HG03135 (cell line): ENCODE results near the gene CXCL16.

Experiments
- ATAC-seq: cut with Tn5 transposase; IDR thresholded peaks from one replicate; pipeline ENCODE4 v1.9.1; 2021; ENCODE audit warnings: mild to moderate bottlenecking, moderate library complexity; ENCODE audit not compliant: unreplicated experiment

CXCL16 gene, protein sequence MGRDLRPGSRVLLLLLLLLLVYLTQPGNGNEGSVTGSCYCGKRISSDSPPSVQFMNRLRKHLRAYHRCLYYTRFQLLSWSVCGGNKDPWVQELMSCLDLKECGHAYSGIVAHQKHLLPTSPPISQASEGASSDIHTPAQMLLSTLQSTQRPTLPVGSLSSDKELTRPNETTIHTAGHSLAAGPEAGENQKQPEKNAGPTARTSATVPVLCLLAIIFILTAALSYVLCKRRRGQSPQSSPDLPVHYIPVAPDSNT

DNA sequence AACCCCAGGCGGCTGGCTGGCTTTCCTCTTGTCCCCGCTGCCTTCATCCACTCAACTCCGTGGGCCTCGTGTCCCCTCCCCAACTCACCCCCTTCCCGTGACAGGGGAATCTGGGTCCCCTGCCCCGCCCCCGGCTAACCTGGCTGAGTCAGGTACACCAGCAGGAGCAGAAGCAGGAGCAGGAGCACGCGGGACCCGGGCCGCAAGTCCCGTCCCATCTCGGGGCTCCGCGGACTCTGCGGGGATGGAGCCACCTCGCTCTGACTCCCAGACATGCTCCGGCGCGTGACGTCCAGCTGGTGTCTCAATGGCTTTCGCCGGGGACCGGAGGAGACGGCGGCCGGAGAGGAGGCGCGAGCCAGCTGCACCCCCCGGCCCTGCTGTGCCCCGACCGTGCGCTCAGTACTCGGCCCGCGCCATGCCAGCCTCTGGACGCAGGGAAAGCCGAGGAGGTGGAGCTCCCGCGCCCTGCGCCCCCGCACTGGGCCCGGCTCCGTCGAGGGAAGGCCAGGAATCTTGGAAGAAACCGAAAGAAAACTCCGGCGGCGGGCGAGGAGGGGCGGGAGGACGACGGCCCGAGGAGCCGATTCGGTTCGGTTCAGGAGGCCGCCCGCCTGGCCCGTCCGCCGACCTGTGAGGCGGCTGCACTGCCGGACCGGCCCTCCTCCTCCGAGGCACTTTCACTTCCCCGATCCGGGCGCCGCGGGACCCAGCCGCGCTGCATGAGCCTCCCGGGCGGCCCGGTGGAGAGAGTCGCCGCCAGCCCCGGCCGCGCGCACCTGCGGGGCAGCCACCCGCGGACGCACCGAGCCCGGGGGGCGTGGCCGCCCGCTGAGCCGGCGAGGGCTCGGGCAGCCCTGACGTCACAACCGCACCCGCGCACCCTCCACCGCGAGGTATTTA, at the start of gene CXCL16, which contains the start of gene ZMYND15:
CXCL16 (minus strand) TSS at position 807 of the 903 bp plus-strand sequence; CDS start at position 218, 589 bp downstream.
ZMYND15 (plus strand) TSS at position 712 of the 903 bp plus-strand sequence. CDS start 716 bp downstream, outside the sequence.
- ATAC-seq = no peak

DNA sequence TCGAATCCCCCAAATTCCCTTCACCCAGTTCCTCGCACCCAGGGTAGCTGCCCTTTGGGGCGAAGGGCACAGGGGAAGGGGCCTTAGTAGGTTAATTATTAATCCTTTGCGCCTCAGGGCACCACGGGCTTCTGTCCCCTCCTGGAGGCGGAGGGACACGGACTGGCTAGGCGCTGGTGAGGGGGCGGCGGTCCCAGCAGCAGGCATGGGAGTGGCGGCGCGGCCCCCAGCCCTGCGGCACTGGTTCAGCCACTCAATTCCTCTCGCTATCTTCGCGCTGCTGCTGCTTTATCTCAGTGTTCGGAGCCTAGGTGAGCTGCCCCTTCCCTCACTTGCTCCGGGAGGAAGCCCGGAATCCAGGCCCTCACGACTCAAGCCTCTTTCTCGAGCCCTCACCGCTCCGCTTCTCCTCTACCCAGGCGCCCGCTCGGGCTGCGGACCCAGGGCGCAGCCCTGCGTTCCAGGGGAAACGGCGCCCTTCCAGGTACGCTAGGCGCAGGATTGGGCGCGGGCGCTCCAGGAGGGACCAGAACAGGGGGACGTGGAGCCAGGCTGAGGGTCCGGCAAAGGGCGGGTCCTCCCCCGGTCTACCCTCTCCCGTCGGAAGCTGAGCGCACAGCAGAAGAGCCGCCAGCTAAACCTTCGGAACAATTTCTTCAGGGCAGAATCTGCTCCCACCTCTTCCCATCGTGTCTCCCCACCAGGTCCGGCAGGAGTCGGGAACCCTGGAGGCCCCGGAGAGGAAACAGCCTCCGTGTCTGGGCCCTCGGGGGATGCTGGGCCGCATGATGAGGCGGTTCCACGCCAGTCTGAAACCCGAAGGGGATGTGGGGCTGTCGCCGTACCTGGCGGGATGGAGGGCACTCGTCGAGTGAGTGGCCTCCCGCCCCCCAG, 49.3 kb upstream of the CXCL16 start, which contains the start of gene GLTPD2:
GLTPD2 (plus strand) TSS at position 158 of the 894 bp plus-strand sequence; CDS start at position 206, 48 bp downstream.
- no peak for ATAC-seq

DNA sequence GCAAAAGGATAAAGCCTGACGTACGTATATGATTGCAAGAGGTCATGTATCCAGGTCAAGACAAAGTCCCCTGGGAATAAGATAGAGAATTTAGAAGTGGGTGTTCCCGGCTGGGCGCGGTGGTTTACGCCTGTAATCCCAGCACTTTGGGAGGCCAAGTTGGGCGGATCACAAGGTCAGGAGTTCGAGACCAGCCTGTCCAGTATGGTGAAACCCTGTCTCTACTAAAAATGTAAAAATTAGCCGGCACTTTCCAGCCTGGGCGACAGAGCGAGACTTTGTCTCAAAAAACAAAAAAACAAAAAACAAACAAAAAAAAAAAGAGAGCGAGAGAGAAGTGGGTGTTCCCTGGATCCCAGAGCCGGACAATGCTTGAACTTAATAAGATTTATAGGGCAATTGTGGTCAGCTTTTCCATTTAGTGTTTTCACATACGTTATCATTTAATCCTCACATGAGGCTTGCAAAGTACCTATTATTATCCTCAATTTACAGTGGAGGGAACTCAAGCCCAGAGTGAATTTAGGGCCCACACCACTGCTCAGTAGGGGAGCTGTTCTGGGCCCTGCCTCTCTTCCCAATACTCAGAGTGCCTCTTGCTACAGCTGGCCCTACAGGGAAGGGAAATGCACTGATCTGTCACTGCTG, 48.6 kb upstream of the CXCL16 start:
- no peak for ATAC-seq

DNA sequence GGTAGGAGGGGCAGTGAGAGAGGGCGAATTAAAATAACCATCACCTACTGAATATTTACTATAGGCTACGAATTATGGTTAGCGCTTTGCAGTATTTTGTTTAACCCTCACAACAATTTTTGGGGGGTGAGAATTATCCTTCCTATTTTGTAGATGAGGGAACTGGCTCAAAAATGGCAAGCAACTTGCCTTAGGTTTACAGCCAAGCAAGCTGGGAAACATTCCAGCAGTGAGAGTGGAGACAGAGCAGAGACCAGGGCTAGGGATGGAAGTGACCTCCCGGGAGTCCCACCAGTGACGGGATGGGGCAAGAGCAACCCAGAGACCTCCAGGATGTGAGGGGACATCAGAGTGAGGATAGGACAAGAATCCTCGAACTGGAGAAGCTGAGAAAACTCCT, 46.8 kb upstream of the CXCL16 start:
- no peak for ATAC-seq

DNA sequence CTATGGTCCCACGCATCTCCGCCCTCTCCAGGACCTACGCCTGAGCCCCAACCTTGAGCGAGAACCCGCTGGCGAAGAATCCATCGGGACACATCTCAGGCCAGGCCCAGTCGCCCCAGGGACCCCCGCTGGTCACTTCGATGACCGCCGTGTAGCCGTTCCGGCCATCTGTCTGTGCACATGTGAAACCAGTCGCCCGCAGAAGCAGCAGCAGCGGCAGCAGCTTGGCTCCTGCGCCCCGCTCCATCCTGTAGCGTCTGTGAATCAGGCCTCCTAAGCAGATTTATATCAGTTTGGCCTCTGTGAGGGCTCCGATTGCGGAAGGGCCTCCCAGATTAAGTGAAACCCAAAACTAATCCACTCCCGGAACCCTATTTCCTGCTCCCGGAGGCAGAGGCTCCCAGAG, 46.4 kb upstream of the CXCL16 start, which contains the start of gene VMO1:
VMO1 (minus strand) TSS at position 259 of the 406 bp plus-strand sequence; CDS start at position 247, 12 bp downstream.
- ATAC-seq = no peak

DNA sequence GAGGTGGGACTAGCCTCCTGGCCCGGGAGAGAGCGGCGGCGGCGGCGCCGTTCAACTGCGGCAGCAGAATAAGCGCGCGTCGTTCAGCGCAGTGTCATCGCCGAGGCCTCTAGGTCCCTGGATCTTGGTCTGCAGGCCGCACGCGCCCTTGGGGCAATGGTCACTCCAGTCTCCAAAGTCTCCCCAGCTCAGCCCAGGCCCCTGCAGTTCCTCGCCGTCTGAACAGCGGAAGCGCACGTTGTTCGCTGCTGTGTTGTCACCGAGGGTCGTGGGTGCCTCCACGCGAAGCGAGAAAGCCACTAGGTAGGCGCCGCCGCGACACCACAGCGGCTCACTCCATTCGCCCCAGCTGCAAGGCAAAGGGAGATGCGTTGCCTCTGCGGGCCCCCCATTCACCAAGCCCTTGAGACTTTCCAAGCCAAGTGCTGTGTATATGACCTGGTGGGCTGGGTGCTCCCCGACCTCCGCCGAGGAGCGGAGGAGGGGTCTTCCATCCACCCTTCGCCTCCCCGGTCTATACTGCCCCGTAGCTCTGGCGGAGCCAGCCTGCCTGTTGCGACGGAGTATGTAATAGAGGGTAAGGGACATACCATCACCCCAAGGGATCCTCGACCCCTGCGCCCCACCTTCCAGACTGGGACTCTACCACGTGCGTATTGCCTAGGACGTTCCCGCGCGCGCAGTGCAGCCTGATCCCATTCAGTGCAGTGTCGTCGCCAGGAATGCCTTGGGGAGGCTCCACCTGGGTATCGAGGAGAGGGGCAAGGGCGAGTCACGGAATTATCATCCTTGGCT, 45.8 kb upstream of the CXCL16 start:
- ATAC-seq = no peak

DNA sequence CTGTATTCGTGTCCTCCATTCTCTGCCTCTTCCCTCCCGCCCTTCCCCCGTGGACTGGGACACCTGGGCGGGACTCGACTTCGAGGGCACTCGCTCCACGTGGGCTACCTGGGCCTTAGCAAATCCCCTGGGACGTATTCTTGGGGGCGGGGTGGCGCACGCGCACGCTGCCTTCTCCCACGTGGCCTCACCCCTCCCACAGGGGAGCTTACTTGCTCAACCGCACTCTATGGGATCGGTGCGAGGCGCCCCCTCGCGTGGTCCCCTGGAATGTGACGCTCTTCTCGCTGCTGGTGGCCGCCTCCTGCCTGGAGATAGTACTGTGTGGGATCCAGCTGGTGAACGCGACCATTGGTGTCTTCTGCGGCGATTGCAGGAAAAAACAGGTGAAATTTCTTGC, 42.9 kb upstream of the CXCL16 start:
- no peak for ATAC-seq

DNA sequence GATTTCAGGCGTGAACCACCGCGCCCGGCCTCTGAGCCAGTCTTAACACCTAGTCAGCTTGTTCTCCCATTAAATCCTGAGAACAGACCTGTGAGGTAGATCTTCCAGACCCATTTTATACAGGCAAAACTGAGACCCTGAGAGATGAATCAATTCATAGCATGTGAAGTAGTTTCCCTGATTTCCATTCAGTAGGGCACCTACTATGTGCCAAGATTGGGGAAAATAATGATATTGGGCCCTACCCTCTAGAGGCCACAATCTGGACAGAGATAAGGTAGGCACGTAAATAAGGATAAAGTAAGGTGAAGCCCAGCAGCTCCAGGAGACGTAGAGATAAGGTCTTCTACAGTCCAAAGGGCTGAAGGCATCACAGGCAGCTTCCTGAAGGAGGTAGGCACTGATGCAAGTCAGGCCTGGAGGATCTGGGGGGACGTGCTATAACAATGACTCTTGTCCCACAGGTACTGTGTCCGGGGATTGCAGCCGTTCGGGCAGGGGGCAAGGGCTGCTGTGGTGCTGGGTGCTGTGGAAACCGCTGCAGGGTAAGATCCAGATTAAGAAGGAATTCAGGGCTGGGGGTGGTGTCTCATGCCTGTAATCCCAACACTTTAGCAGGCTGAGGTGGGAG, 40.7 kb upstream of the CXCL16 start:
- no peak for ATAC-seq

DNA sequence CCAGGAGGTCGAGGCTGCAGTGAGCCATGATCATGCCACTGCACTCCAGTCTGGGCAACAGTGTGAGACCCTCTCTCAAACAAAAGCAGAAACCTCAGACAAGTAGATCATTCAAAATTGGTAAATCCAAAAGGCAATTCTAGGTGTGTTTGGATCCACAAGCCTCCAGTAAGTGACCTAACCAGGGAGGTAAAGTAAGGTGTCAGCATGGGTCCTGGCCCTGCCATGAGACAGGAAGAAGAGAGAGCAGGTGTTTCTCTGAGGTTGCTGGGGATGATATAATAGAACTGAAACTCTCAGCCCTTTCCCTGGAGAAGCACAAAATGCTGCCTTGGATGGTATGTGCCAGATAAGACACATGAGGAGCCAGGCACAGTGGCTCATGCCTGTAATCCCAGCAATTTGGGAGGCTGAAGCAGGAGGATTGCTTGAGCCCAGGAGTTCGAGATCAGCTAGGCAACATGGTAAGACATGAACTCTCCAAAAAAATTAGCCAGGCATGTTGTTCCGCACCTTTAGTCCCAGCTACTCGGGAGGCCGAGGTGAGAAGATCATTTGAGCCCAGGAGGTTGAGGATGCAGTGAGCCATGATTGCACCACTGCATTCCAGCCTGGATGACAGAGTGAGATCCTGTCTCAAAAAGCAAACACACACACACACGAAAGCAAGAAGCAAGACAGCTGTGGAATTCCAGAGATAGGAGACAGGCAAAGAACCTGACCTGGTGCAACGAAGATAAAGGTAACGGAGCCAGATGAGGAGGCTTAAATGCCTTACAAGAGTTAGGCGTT, 38.4 kb upstream of the CXCL16 start:
- no peak for ATAC-seq

DNA sequence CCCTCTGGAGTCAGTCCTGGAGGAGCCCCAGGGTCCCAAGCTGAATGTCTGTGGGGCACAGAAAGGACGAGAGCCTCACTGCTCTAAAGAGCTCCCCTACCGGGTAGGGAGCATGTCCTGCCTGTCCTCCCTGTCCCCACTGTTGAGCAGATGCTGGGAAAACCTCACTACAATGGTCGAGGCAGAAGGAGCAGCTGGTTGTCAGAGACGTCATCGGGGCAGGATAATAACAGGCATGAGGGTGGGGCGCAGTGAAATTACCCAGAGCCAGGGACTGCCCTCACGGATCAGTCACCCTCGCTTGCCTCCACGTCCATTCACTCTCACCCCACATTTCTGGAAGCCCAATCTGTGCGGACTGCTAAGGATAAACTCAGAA, 32.5 kb upstream of the CXCL16 start:
- no peak for ATAC-seq

DNA sequence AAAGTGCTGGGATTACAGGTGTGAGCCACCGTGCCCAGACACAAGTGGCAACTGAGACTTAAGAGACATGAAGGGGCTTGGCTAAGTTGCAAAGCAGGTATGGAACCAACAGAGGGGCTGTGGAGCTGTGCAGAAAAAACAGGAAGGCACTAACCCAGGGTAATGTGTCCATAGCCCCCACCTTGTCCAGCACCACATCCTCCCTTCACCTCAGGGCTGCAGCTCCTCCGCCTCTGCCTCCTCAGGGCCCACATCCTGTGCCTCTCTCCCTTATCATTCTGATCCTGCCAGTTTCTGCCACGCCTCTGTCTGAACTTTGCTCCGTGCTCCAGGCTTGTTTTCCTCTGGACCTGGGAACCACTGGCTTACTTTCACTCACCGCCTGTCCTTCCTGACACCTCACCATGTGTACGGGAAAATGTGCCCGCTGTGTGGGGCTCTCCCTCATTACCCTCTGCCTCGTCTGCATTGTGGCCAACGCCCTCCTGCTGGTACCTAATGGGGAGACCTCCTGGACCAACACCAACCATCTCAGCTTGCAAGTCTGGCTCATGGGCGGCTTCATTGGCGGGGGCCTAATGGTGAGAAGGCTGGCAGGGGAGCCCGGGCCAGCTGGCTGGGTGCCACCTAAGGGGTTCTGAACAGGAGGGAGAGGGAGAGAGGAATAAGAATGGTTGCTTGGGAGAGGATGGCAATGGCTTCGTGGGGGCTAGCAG, 31.9 kb upstream of the CXCL16 start, which contains the start of gene TM4SF5:
TM4SF5 (plus strand) TSS at position 368 of the 716 bp plus-strand sequence; CDS start at position 405, 37 bp downstream.
- no peak for ATAC-seq

DNA sequence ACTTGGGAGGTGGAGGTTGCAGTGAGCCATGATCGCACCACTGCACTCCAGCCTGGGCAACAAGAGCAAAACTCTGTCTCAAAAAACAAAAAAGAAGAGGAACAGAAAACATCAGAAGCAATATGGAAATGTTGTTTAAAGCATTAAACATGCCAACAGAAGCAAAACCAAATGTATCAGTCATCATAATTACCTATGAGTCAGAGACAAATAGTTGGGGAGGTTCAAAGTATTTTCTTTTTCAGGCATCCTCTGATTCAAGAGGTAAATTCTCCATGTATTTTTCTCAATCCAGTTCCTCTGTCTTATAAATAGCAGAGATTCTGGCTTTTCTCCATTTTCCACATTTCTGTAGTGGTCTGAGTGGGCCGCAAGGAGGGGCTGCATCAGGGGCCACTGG, 29.9 kb upstream of the CXCL16 start:
- no peak for ATAC-seq

DNA sequence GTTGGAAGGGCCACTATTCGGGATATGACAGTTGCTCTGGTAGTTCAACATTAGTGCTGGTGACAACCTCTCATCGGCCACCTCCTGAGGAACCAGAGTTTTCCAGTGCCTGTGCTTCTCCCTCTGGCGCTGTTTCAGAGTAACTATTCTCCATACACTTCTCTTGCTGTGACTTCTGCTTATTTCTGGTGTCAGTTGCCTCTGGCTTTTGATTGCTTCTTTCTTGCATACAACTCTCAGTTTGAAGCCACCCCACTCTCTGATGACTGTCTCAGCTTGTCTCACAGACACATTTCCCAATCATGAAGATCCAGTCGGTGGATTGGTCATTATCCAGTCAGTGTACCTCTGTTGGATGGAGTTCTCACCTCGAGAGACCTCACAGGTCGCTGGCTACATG, 28.6 kb upstream of the CXCL16 start:
- ATAC-seq = no peak

DNA sequence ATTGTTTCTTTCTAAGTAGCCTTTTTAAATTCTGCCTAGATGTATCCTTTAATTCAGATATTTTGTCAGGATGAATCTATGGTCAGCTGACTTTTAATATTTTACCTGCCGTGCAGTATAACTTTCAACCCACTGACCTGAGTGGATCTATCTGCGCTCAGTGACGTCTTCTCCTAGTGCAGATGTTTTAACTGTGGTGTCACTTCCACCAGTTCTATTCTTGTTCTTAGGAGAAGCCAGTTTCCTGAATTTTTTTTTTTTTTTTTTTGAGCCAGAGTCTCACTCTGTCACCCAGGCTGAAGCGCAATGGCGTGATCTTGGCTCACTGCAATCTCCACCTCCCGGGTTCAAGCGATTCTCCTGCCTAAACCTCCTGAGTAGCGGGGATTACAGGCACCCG, 27.0 kb upstream of the CXCL16 start:
- ATAC-seq = no peak

DNA sequence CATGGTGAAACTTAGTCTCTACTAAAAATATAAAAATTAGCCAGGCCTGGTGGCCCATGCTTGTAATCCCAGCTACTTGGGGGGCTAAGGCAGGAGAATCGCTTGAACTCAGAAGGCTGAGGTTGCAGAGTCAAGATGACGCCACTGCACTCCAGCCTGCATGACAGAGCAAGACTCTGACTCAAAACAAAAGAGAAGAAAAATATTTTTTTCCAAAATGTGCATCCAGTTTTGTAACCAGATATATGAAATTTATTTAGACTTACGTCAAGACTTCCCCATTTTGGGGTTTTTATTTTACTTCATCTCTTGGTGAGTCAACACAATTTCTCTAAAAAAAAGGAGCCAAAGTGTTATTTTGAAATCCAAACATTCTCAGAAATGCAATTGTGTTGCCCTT, 26.5 kb upstream of the CXCL16 start:
- ATAC-seq = no peak

DNA sequence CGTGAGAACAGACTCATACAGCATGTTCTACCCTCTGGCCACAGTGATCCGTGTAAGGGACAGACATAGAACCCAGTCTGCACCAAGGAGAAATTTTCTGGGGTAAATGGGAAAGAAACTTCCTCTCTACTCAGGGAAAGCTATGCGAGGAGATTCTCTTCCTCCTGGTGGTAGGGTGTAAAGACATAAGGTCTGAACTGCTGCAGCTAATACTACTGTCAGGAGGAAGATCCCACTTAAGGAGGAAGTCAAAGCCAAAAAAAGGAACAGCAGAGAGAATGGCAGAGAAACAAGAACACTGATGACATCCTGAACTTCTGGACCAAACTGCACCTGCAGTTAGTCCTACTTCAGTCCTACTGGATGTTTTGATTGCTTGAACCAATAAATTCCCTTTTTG, 24.9 kb upstream of the CXCL16 start:
- no peak for ATAC-seq

DNA sequence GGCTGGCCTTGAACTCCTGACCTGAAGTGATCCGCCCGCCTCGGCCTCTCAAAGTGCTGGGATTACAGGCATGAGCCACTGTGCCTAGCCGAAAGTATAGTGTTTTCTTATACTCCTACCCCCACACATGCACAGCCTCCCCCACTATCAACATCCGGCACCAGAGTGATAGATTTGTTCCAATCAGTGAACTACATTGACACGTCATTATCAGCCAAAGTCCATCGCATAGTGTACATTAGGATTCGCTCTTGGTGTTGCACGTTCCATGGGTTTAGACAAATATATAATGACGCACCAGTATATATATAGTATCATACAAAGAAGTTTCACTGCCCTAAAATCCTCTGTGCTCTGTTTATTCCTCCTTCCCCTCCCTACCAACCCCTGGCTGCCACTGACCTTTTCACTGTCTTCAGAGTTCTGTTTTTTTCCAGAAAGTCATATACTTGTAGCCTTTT, 20.1 kb upstream of the CXCL16 start:
- ATAC-seq = no peak
